Ascending aorta (tissue), 2 donors: ENCODE data around the gene TRPM7. TPM values are rescaled to one million over a fixed set of nuclear protein-coding genes. Genes with fewer than 3 reads are reported as not detected.

ENCODE experiments used
- DNase-seq, 2 donors: peaks; one replicate each; pipeline ENCODE4 v3.0.0-alpha.2; 2019; ENCODE audit warnings: low spot score in 2 of 2
- H3K27ac ChIP-seq, 2 donors: fragments of 200-600 bp; sonication (generic); one replicate each; pipeline ENCODE4 v1.5.1; 2016 to 2017; ENCODE audit warnings: mild to moderate bottlenecking in 1 of 2
- H3K27me3 ChIP-seq: fragments of 200-600 bp; sonication (generic); one replicate; pipeline ENCODE4 v1.5.1; 2017
- H3K36me3 ChIP-seq, 2 donors: fragments of 200-600 bp; sonication (generic); one replicate each; pipeline ENCODE4 v1.5.1; 2016
- H3K4me1 ChIP-seq, 2 donors: fragments of 200-600 bp; sonication (generic); one replicate each; pipeline ENCODE4 v1.5.1; 2016 to 2017; ENCODE audit warnings: mild to moderate bottlenecking in 1 of 2
- H3K4me3 ChIP-seq, 2 donors: fragments of 200-600 bp; sonication (generic); one replicate each; pipeline ENCODE4 v1.5.1; 2016 to 2017; ENCODE audit warnings: mild to moderate bottlenecking in 1 of 2
- H3K9me3 ChIP-seq, 2 donors: fragments of 200-600 bp; sonication (generic); one replicate each; pipeline ENCODE4 v1.5.1; 2016
- intact Hi-C: fragments of 100-400 bp; cut with DNase I; formaldehyde crosslinking; loops from one replicate; pipeline ENCODE4 v1.15.1; 2023
- total RNA-seq: library from RNA; depleted of rRNA; stranded (reverse); fragments of >200 nt; gene quantifications from one replicate; pipeline ENCODE4 v1.1.0, GENCODE V29; 2016
- TF ChIP-seq, protein P1 (sequence below), 3 experiments: fragments of 200-600 bp in 2 of 3; fragments of 450-650 bp in 1 of 3; sonication (generic) in 2 of 3; IDR thresholded peaks; one replicate each; pipeline ENCODE4 v1.5.1; 2016 to 2019; ENCODE audit warnings: antibody characterized with exemption in 3 of 3, mild to moderate bottlenecking in 1 of 3, moderate library complexity in 1 of 3

TRPM7 gene
- total RNA-seq, 1 donor from 2014 or later, result 24.1 TPM

DNA sequence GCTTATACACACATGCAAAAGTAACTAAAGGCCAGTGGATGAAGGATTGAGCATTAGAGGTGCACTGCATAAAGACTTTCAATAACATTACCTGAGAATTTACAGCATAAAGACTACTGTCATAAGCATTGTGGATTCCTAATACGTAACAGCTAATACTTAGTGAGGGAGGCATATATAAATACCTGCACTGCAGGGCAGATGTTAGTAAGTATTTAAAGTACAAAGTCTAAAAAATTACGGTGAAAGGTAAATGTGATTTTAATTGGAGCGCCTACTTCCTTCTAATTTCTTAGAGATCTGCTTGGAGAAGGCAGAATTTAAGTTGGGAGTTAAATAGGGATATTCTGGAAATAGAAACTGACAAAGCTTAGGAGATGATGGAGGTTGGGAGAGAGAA, 25.4 kb upstream of the TRPM7 start:
- Histone ChIP-seq H3K27me3 (no peaks in the 10 kb centered on the region), H3K27ac (no peak overlapping the region), H3K4me3 (no peak overlapping the region), H3K9me3 (no peaks in the 10 kb centered on the region), H3K36me3 (peaks cover 10% of the 10 kb centered on the region in 2 donors), H3K4me1 (no peaks in the 10 kb centered on the region)
- DNase-seq, result no peak
- intact Hi-C loops, result no loop called here
- TF ChIP-seq, protein P1, sequence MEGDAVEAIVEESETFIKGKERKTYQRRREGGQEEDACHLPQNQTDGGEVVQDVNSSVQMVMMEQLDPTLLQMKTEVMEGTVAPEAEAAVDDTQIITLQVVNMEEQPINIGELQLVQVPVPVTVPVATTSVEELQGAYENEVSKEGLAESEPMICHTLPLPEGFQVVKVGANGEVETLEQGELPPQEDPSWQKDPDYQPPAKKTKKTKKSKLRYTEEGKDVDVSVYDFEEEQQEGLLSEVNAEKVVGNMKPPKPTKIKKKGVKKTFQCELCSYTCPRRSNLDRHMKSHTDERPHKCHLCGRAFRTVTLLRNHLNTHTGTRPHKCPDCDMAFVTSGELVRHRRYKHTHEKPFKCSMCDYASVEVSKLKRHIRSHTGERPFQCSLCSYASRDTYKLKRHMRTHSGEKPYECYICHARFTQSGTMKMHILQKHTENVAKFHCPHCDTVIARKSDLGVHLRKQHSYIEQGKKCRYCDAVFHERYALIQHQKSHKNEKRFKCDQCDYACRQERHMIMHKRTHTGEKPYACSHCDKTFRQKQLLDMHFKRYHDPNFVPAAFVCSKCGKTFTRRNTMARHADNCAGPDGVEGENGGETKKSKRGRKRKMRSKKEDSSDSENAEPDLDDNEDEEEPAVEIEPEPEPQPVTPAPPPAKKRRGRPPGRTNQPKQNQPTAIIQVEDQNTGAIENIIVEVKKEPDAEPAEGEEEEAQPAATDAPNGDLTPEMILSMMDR (IDR thresholded peaks at IDR 0.05), result no peak

DNA sequence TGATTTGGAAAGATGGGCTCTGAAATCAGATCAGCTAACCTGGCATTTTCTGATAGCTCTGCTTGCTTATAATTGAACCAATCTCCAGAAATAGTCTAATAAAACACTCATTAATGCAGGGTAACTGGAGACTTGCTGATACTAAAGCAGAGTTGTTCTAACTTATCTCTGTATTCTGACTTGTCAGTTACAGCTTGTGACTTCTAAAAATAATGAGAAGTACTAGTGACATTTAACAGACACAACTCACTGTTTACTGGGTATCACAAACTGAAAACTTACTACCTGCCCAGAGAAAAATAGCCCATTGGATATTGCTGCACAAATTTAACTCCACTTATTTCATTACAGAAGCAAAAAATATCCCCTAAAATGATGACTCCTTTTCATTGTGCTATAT, 24.0 kb upstream of the TRPM7 start:
- DNase-seq, result no peak
- Histone ChIP-seq H3K27me3 (no peaks in the 10 kb centered on the region), H3K36me3 (peaks cover 10 to 12% of the 10 kb centered on the region in 2 donors), H3K4me3 (no peak overlapping the region), H3K9me3 (no peaks in the 10 kb centered on the region), H3K4me1 (no peaks in the 10 kb centered on the region), H3K27ac (no peak overlapping the region)
- TF ChIP-seq, protein P1 (IDR thresholded peaks at IDR 0.05), result no peak
- intact Hi-C loops, result no loop called here

DNA sequence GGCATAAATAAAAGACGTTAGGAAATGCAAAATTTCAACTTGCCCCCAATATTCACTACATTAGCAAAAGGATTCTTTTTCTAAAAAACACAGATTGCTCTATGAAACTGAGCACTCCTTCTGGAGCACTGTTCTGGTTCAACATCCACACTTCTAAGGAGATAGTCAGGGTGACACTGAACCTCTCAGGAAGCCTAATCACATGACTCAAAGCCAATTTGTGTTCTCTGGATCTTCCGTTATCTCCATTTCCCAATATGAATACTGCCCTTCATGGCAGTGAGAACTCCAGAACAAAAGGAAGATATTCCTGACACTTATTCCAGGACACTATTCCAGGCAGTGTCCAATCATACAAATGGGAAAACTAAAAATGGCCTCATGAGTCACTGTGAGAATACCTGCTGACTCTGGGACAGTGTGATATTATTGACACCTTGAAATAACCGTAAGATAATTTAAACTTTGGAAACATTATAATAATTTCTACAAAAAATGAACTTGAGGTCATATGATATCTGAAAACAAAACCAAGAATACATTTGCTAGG, 21.4 kb upstream of the TRPM7 start:
- Histone ChIP-seq H3K27ac (no peak overlapping the region), H3K36me3 (peaks cover 12 to 13% of the 10 kb centered on the region in 2 donors), H3K4me3 (no peak overlapping the region), H3K9me3 (no peaks in the 10 kb centered on the region), H3K4me1 (no peaks in the 10 kb centered on the region), H3K27me3 (no peaks in the 10 kb centered on the region)
- DNase-seq, result no peak
- TF ChIP-seq, protein P1 (IDR thresholded peaks at IDR 0.05), result no peak
- intact Hi-C loops, result no loop called here

DNA sequence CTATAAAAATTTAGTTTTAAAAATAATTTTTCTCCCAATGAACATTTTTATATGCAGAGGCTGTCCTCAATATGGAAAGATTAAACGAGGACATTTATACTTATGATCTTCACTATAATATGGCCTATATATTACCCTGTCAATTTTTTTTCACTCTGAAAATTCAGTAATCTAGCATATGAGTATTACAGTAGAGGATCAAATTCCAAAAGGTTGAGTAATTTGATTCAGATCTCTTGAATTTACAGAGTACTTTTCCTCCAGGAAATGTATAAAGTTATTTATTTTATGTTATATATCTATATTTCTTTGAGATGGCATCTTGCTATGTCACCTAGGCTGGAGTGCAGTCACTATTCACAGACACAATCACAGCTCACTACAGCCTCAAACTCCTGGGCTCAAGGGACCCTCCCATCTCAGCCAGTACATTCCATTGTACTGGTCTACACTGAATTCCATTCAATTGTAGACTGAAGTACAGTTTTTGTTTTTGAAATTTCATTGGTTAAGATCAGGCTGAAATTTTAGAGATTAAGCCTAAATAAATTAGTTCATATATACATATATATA, 16.3 kb upstream of the TRPM7 start:
- H3K27ac ChIP-seq, result no peak overlapping the region
- H3K36me3 ChIP-seq, result peaks cover 10 to 12% of the 10 kb centered on the region in 2 donors
- no peaks in the 10 kb centered on the region for H3K27me3 ChIP-seq
- no peaks in the 10 kb centered on the region for H3K4me1 ChIP-seq
- H3K4me3 ChIP-seq, result no peak overlapping the region
- TF ChIP-seq, protein P1 (IDR thresholded peaks at IDR 0.05), result no peak
- H3K9me3 ChIP-seq, result no peaks in the 10 kb centered on the region
- intact Hi-C loops, result no loop called here
- DNase-seq, result no peak

DNA sequence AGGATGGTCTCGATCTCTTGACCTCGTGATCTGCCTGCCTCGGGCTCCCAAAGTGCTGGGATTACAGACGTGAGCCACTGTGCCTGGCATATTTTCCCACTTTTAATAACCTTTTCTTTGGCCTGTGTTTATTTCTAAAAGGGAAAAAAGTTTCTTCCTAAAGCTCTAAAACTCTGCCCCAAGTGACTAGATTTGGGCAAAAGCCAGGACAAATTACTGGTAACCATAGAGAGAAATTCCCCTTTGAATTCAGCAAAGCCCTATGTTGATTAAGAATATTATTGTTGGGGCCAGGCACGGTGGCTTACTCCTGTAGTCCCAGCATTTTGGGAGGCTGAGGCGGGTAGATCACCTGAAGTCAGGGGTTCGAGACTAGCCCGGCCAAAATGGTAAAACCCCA, 11.5 kb upstream of the TRPM7 start:
- DNase-seq, result no peak
- no peaks in the 10 kb centered on the region for H3K36me3 ChIP-seq
- no peak overlapping the region for H3K4me3 ChIP-seq
- no peak overlapping the region for H3K27ac ChIP-seq
- no peaks in the 10 kb centered on the region for H3K9me3 ChIP-seq
- H3K4me1 ChIP-seq, result no peaks in the 10 kb centered on the region
- intact Hi-C loops, result no loop called here
- TF ChIP-seq, protein P1 (IDR thresholded peaks at IDR 0.05), result no peak
- H3K27me3 ChIP-seq, result no peaks in the 10 kb centered on the region
